GM21526 (cell line): ENCODE measurements around the gene ATG4D.

Source experiments
- ATAC-seq: cut with Tn5 transposase; IDR thresholded peaks from one replicate; pipeline ENCODE4 v1.9.1; 2021; ENCODE audit warnings: moderate library complexity; ENCODE audit not compliant: unreplicated experiment, low FRiP score

Gene ATG4D

GRCh38 chr19:10543420-10544241 is at the start of gene ATG4D:
Gene ATG4D, plus strand, starts transcription at chr19:10543904. Its CDS starts 187 bp downstream, at chr19:10544091.
- no peak for ATAC-seq

GRCh38 chr19:10497371-10497770 is 46.3 kb upstream of the ATG4D start:
- no peak for ATAC-seq

- ATAC-seq, result no peak
These were observed 44.0 kb upstream of the ATG4D start for GRCh38 chr19:10499550-10500246.

GRCh38 chr19:10500247-10500592 is 43.5 kb upstream of the ATG4D start:
- no peak for ATAC-seq

- ATAC-seq, result peak; percentile 28
These were observed 41.7 kb upstream of the ATG4D start for GRCh38 chr19:10501971-10502523.

GRCh38 chr19:10502524-10503001 is 41.1 kb upstream of the ATG4D start:
- ATAC-seq, result peak; percentile 72

- peak; percentile 12 for ATAC-seq
These were observed 40.5 kb upstream of the ATG4D start, which contains the start of gene KEAP1 for GRCh38 chr19:10503002-10503789. Gene KEAP1, minus strand, starts transcription at chr19:10503356. Its CDS starts 3,323 bp downstream, at chr19:10500033.

- no peak for ATAC-seq
These were observed 38.0 kb upstream of the ATG4D start for GRCh38 chr19:10505583-10506229.

GRCh38 chr19:10508036-10508435 is 35.7 kb upstream of the ATG4D start:
- ATAC-seq, result no peak

GRCh38 chr19:10508707-10509106 is 35.0 kb upstream of the ATG4D start:
- ATAC-seq, result no peak

- ATAC-seq, result no peak
These were observed 33.4 kb upstream of the ATG4D start for GRCh38 chr19:10510301-10510802.

- ATAC-seq, result no peak
These were observed 30.5 kb upstream of the ATG4D start for GRCh38 chr19:10513223-10513622.

- ATAC-seq, result no peak
These were observed 29.2 kb upstream of the ATG4D start for GRCh38 chr19:10514211-10515145.

GRCh38 chr19:10516064-10516385 is 27.7 kb upstream of the ATG4D start:
- no peak for ATAC-seq

- no peak for ATAC-seq
These were observed 26.9 kb upstream of the ATG4D start for GRCh38 chr19:10516671-10517286.

GRCh38 chr19:10517361-10517759 is 26.3 kb upstream of the ATG4D start, which contains the start of gene S1PR5:
Gene S1PR5, minus strand, starts transcription at chr19:10517447. Its CDS starts 2,436 bp downstream, at chr19:10515011.
- ATAC-seq, result no peak

GRCh38 chr19:10517760-10518443 is 25.8 kb upstream of the ATG4D start:
- ATAC-seq, result no peak
